T-helper 2 cell treated with Interferon-gamma antibody and Interleukin-4, amounts not matched to agents 5 μg/mL and 100 μg/mL, for 36 hours (primary cell): Measurements from ENCODE around the gene SSNA1.
A peak's percentile ranks its signal among the peaks of the same experiment; 100 is the strongest.
"Not testable (repeated sequence)": the region's sequence is repeated elsewhere in the genome, so short reads cannot be mapped to it uniquely, and the experiment has no call there.

Experiments
- DNase-seq: peaks from one replicate; pipeline ENCODE4 v3.0.0; 2021; ENCODE audit warnings: low spot score
- H3K27ac Mint-ChIP-seq: one replicate; pipeline ENCODE4 v1.8.0; 2021; ENCODE audit warnings: mild to moderate bottlenecking, mixed read lengths
- H3K27me3 Mint-ChIP-seq: one replicate; pipeline ENCODE4 v1.8.0; 2021; ENCODE audit warnings: low read depth, mixed read lengths
- H3K36me3 Mint-ChIP-seq: one replicate; pipeline ENCODE4 v1.8.0; 2021; ENCODE audit warnings: low read depth, mixed read lengths
- H3K4me1 Mint-ChIP-seq: one replicate; pipeline ENCODE4 v1.8.0; 2021; ENCODE audit warnings: low read depth, mixed read lengths
- H3K4me3 Mint-ChIP-seq: one replicate; pipeline ENCODE4 v1.8.0; 2022; ENCODE audit warnings: mild to moderate bottlenecking, moderate library complexity, mixed read lengths
- H3K9me3 Mint-ChIP-seq: one replicate; pipeline ENCODE4 v1.8.0; 2021; ENCODE audit warnings: mixed read lengths

Gene SSNA1

GRCh38 chr9:137235424-137236237 lies 47.2 kb downstream of the SSNA1 start:
- Mint-ChIP-seq H3K4me1 (peaks cover 5% of the 10 kb centered on the region), H3K27ac (no peak overlapping the region), H3K9me3 (no peaks in the 10 kb centered on the region), H3K27me3 (no peaks in the 10 kb centered on the region), H3K36me3 (no peaks in the 10 kb centered on the region), H3K4me3 (no peak overlapping the region)
- no peak for DNase-seq

- DNase-seq: peak; percentile 86
- peaks cover 3% of the 10 kb centered on the region for H3K36me3 Mint-ChIP-seq
- peaks cover 7% of the 10 kb centered on the region for H3K4me1 Mint-ChIP-seq
- H3K27ac Mint-ChIP-seq: no peak overlapping the region
- H3K9me3 Mint-ChIP-seq: no peaks in the 10 kb centered on the region
- peaks cover 2% of the 10 kb centered on the region for H3K27me3 Mint-ChIP-seq
- H3K4me3 Mint-ChIP-seq: no peak overlapping the region
Measured at GRCh38 chr9:137236238-137236935, 47.9 kb downstream of the SSNA1 start.

GRCh38 chr9:137236936-137237421 lies 48.5 kb downstream of the SSNA1 start:
- Mint-ChIP-seq H3K36me3 (peaks cover 5% of the 10 kb centered on the region), H3K4me1 (peaks cover 7% of the 10 kb centered on the region), H3K4me3 (no peak overlapping the region), H3K9me3 (no peaks in the 10 kb centered on the region), H3K27me3 (peaks cover 2% of the 10 kb centered on the region), H3K27ac (no peak overlapping the region)
- DNase-seq: no peak

GRCh38 chr9:137237759-137238726 lies 49.6 kb downstream of the SSNA1 start:
- Mint-ChIP-seq H3K4me1 (peaks cover 15% of the 10 kb centered on the region), H3K36me3 (peaks cover 16% of the 10 kb centered on the region), H3K4me3 (no peak overlapping the region), H3K27ac (no peak overlapping the region), H3K9me3 (no peaks in the 10 kb centered on the region), H3K27me3 (peaks cover 2% of the 10 kb centered on the region)
- DNase-seq: no peak

- Mint-ChIP-seq H3K27ac (peak overlapping the region; percentile 71), H3K4me3 (peak overlapping the region; percentile 78), H3K36me3 (peaks cover 23% of the 10 kb centered on the region), H3K4me1 (peaks cover 18% of the 10 kb centered on the region)
- H3K27me3 Mint-ChIP-seq, H3K9me3 Mint-ChIP-seq, DNase-seq: not testable (repeated sequence)
Measured at GRCh38 chr9:137239541-137240200, 51.2 kb downstream of the SSNA1 start.
